Upper lobe of left lung (tissue), 6 donors: ENCODE measurements around the gene P2RY14. TPM values are rescaled to one million over a fixed set of nuclear protein-coding genes. Genes with fewer than 3 reads are reported as not detected.

Experiments
- ATAC-seq, 2 donors: fragments of 200-7000 bp; cut with Tn5 transposase; one replicate each; pipeline ENCODE4 v1.9.1; 2022; ENCODE audit warnings: mild to moderate bottlenecking in 2 of 2, moderate library complexity in 2 of 2; ENCODE audit not compliant: low FRiP score in 2 of 2
- DNase-seq, 2 donors: peaks; one replicate each; pipeline ENCODE4 v3.0.0-alpha.2; 2019 to 2020
- H3K27ac ChIP-seq, 4 donors: fragments of 200-600 bp; sonication (generic); one replicate each; pipeline ENCODE4 v1.5.1; 2016 to 2019
- H3K27me3 ChIP-seq, 4 donors: fragments of 200-600 bp; sonication (generic); one replicate each; pipeline ENCODE4 v1.5.1; 2017 to 2019
- H3K36me3 ChIP-seq, 4 donors: fragments of 200-600 bp; sonication (generic); one replicate each; pipeline ENCODE4 v1.5.1; 2016 to 2019
- H3K4me1 ChIP-seq, 4 donors: fragments of 200-600 bp; sonication (generic); one replicate each; pipeline ENCODE4 v1.5.1; 2018 to 2019
- H3K4me3 ChIP-seq, 4 donors: fragments of 200-600 bp; sonication (generic); one replicate each; pipeline ENCODE4 v1.5.1; 2017 to 2019; ENCODE audit warnings: mild to moderate bottlenecking in 2 of 4, moderate library complexity in 1 of 4
- H3K9me3 ChIP-seq, 4 donors: fragments of 200-600 bp; sonication (generic); one replicate each; pipeline ENCODE4 v1.5.1; 2018 to 2019
- CTCF ChIP-seq, 6 experiments: fragments of 450-650 bp in 4 of 6; fragments of 200-600 bp in 2 of 6; sonication (generic) in 2 of 6; IDR thresholded peaks; one replicate each; pipeline ENCODE4 v1.5.1; 2016 to 2019; ENCODE audit warnings: antibody characterized with exemption in 6 of 6
- EP300 ChIP-seq, 4 donors: sonication (generic); formaldehyde crosslinking; IDR thresholded peaks; one replicate each; pipeline ENCODE4 v1.5.1; 2017; ENCODE audit warnings: antibody characterized with exemption in 4 of 4, control low read depth in 2 of 4
- POLR2A ChIP-seq, 4 donors: fragments of 450-650 bp; IDR thresholded peaks; one replicate each; pipeline ENCODE4 v1.5.1; 2016 to 2017; ENCODE audit warnings: antibody characterized with exemption in 4 of 4, mild to moderate bottlenecking in 2 of 4
- POLR2AphosphoS5 ChIP-seq, 2 donors: sonication (generic); formaldehyde crosslinking; IDR thresholded peaks; one replicate each; pipeline ENCODE4 v1.5.1; 2017; ENCODE audit warnings: antibody characterized with exemption in 2 of 2
- WGBS, 2 donors: methylation state at CpG; one replicate each; pipeline ENCODE4 v1.1.5; 2017 to 2018; 5-methylcytosine and 5-hydroxymethylcytosine counted together
- total RNA-seq, 6 donors: library from RNA; depleted of rRNA in 4 of 6; stranded (reverse); fragments of >200 nt in 4 of 6; gene quantifications; one replicate each; pipeline versions ENCODE4 v1.1.0 to v1.2.1, GENCODE V29; 2016 to 2021
- donor health status: DM: no; HTN: no; CAD: no; lungs with moderate emphysema.
- donor health status: DM: no; HTN: yes; CAD: no; lungs with severe emphysema.

The P2RY14 gene
- total RNA-seq, 6 donors from 2014 or later, result 1.7 to 6.2 (median 3.9) TPM

- Histone ChIP-seq H3K4me1 (peaks cover 0 to 4% (median 0%) of the 10 kb centered on the region in 4 donors), H3K4me3 (no peak overlapping the region), H3K27ac (no peak overlapping the region), H3K36me3 (no peaks in the 10 kb centered on the region), H3K27me3 (no peaks in the 10 kb centered on the region), H3K9me3 (no peaks in the 10 kb centered on the region)
- DNase-seq (no peak), ATAC-seq (no peak)
- WGBS, 2 donors, result 82 to 85% methylated on average over 4 of the region's 4 CpGs
- TF ChIP-seq POLR2AphosphoS5 (IDR thresholded peaks at IDR 0.05), result no peak
- no peak for TF ChIP-seq POLR2A (IDR thresholded peaks at IDR 0.05)
- no peak for TF ChIP-seq EP300 (IDR thresholded peaks at IDR 0.05)
- no peak for TF ChIP-seq CTCF (IDR thresholded peaks at IDR 0.05)
Observed at GRCh38 chr3:151319628-151320027, 41.3 kb upstream of the P2RY14 start.

GRCh38 chr3:151318991-151319390 is 40.6 kb upstream of the P2RY14 start:
- DNase-seq (no peak), ATAC-seq (no peak)
- 70 to 80% methylated on average over 7 of the region's 7 CpGs for WGBS, 2 donors
- H3K4me3 ChIP-seq, result no peak overlapping the region
- H3K9me3 ChIP-seq, result no peaks in the 10 kb centered on the region
- peak overlapping the region in 2 of 4 donors; percentile 53 for H3K27ac ChIP-seq
- peaks cover 0 to 4% (median 0%) of the 10 kb centered on the region in 4 donors for H3K4me1 ChIP-seq
- H3K36me3 ChIP-seq, result no peaks in the 10 kb centered on the region
- no peak for TF ChIP-seq CTCF (IDR thresholded peaks at IDR 0.05)
- TF ChIP-seq EP300 (IDR thresholded peaks at IDR 0.05), result no peak
- no peak for TF ChIP-seq POLR2AphosphoS5 (IDR thresholded peaks at IDR 0.05)
- TF ChIP-seq POLR2A (IDR thresholded peaks at IDR 0.05), result no peak
- H3K27me3 ChIP-seq, result no peaks in the 10 kb centered on the region

GRCh38 chr3:151318313-151318712 is 40.0 kb upstream of the P2RY14 start:
- TF ChIP-seq POLR2AphosphoS5 (IDR thresholded peaks at IDR 0.05) (no peak), EP300 (IDR thresholded peaks at IDR 0.05) (no peak), POLR2A (IDR thresholded peaks at IDR 0.05) (no peak), CTCF (IDR thresholded peaks at IDR 0.05) (no peak)
- no peak for DNase-seq
- Histone ChIP-seq H3K27me3 (no peaks in the 10 kb centered on the region), H3K4me1 (peaks cover 0 to 4% (median 0%) of the 10 kb centered on the region in 4 donors), H3K36me3 (no peaks in the 10 kb centered on the region), H3K9me3 (no peaks in the 10 kb centered on the region), H3K4me3 (no peak overlapping the region), H3K27ac (peak overlapping the region in 2 of 4 donors; percentile 53)
- ATAC-seq, result no peak

GRCh38 chr3:151316267-151316991 is 38.1 kb upstream of the P2RY14 start, which contains the start of gene GPR87:
GPR87 (minus strand) TSS chr3:151316820; CDS start chr3:151300100, 16,720 bp downstream.
- H3K4me3 ChIP-seq, result no peak within 1 kb of the TSS
- H3K36me3 ChIP-seq, result no peaks in the 10 kb centered on the region
- ATAC-seq (no peak), DNase-seq (no peak)
- 71 to 78% methylated on average over 7 of the region's 7 CpGs for WGBS, 2 donors
- no peaks in the 10 kb centered on the region for H3K27me3 ChIP-seq
- H3K9me3 ChIP-seq, result no peaks in the 10 kb centered on the region
- H3K4me1 ChIP-seq, result peaks cover 0 to 4% (median 0%) of the 10 kb centered on the region in 4 donors
- H3K27ac ChIP-seq, result no peak within 1 kb of the TSS
- TF ChIP-seq POLR2AphosphoS5 (IDR thresholded peaks at IDR 0.05) (no peak), EP300 (IDR thresholded peaks at IDR 0.05) (no peak), POLR2A (IDR thresholded peaks at IDR 0.05) (no peak), CTCF (IDR thresholded peaks at IDR 0.05) (no peak)

- 84 to 93% methylated on average over 2 of the region's 2 CpGs for WGBS, 2 donors
- Histone ChIP-seq H3K4me1 (peaks cover 0 to 4% (median 0%) of the 10 kb centered on the region in 4 donors), H3K4me3 (no peak overlapping the region), H3K36me3 (no peaks in the 10 kb centered on the region), H3K27me3 (no peaks in the 10 kb centered on the region), H3K27ac (no peak overlapping the region), H3K9me3 (no peaks in the 10 kb centered on the region)
- ATAC-seq (no peak), DNase-seq (no peak)
- TF ChIP-seq CTCF (IDR thresholded peaks at IDR 0.05) (no peak), POLR2AphosphoS5 (IDR thresholded peaks at IDR 0.05) (no peak), POLR2A (IDR thresholded peaks at IDR 0.05) (no peak), EP300 (IDR thresholded peaks at IDR 0.05) (no peak)
Observed at GRCh38 chr3:151315846-151316245, 37.5 kb upstream of the P2RY14 start.
